OCI-LY7 (cell line): Measurements from ENCODE around the gene HPSE2. TPM values are rescaled to one million over a fixed set of nuclear protein-coding genes. Genes with fewer than 3 reads are reported as not detected.
"Not testable (repeated sequence)": the region's sequence is repeated elsewhere in the genome, so short reads cannot be mapped to it uniquely, and the experiment has no call there.

Source experiments
- BruUV-seq: library from RNA; stranded (reverse); fragments of 400-500 nt; replicated peaks from 2 replicates; lab custom pipeline; 2021; lab: Mats Ljungman, UMichigan
- CTCF ChIA-PET: fragments of 300-600 bp; sonication (Branson Sonifier 250); formaldehyde crosslinking; loops from one replicate; lab custom pipeline; 2022; ENCODE audit warnings: antibody characterized with exemption; ENCODE audit not compliant: unreplicated experiment; lab: Charles Lee
- POLR2A ChIA-PET: fragments of 300-600 bp; sonication (Branson Sonifier 250); formaldehyde crosslinking; loops from one replicate; lab custom pipeline; 2022; ENCODE audit warnings: antibody characterized with exemption; lab: Charles Lee
- DNase-seq: peaks from one replicate; pipeline ENCODE4 v3.0.0-alpha.2; 2015; ENCODE audit warnings: low spot score
- H2AFZ ChIP-seq: fragments of 200-600 bp; sonication (generic), shearing (Covaris generic); 2 replicates; pipeline ENCODE4 v1.6.1; 2014; ENCODE audit warnings: mild to moderate bottlenecking, antibody characterized with exemption, low read length, moderate library complexity
- H3K27ac ChIP-seq: fragments of 200-600 bp; sonication (generic); 2 replicates; pipeline ENCODE4 v1.5.1; 2014; ENCODE audit warnings: mixed run types, low read depth, mild to moderate bottlenecking, moderate library complexity, low read length, inconsistent platforms; ENCODE audit not compliant: poor library complexity, severe bottlenecking
- H3K36me3 ChIP-seq: fragments of 200-600 bp; sonication (generic); 2 replicates; pipeline ENCODE4 v1.6.1; 2014; ENCODE audit warnings: mild to moderate bottlenecking, antibody characterized with exemption, low read length, moderate library complexity, mixed read lengths; ENCODE audit not compliant: insufficient read depth
- H3K4me1 ChIP-seq: fragments of 200-600 bp; sonication (generic); 2 replicates; pipeline ENCODE4 v1.5.1; 2014; ENCODE audit warnings: mild to moderate bottlenecking, low read length; ENCODE audit not compliant: insufficient read depth, poor library complexity, severe bottlenecking
- H3K4me2 ChIP-seq: fragments of 200-600 bp; sonication (generic); 2 replicates; pipeline ENCODE4 v1.6.1; 2014; ENCODE audit warnings: mild to moderate bottlenecking, low read length
- H3K4me3 ChIP-seq: fragments of 200-600 bp; sonication (generic); 2 replicates; pipeline ENCODE4 v1.5.1; 2014; ENCODE audit warnings: mild to moderate bottlenecking, low read depth, low read length; ENCODE audit not compliant: poor library complexity, severe bottlenecking
- H3K79me2 ChIP-seq: fragments of 200-600 bp; sonication (generic); 2 replicates; pipeline ENCODE4 v1.6.1; 2016; ENCODE audit warnings: low read depth, mild to moderate bottlenecking, low read length, moderate library complexity, mixed read lengths; ENCODE audit not compliant: insufficient read depth
- H3K9me2 ChIP-seq: fragments of 200-600 bp; sonication (generic); 2 replicates; pipeline ENCODE4 v1.6.1; 2016; ENCODE audit warnings: mild to moderate bottlenecking, low read length, mixed read lengths; ENCODE audit not compliant: insufficient read depth
- H3K9me3 ChIP-seq: fragments of 200-600 bp; sonication (generic); 2 replicates; pipeline ENCODE4 v1.6.1; 2014; ENCODE audit warnings: mild to moderate bottlenecking, mixed run types, low read length, mixed read lengths
- H4K20me1 ChIP-seq: fragments of 200-600 bp; sonication (generic); 2 replicates; pipeline ENCODE4 v1.6.1; 2014; ENCODE audit warnings: mild to moderate bottlenecking, antibody characterized with exemption, low read length, moderate library complexity, mixed read lengths; ENCODE audit not compliant: insufficient read depth
- CTCF ChIP-seq: fragments of 200-600 bp; sonication (generic); conservative IDR thresholded peaks from 2 replicates; pipeline ENCODE4 v1.5.1; 2014; ENCODE audit warnings: mild to moderate bottlenecking, antibody characterized with exemption, low read length, moderate library complexity, mixed read lengths
- EZH2phosphoT487 ChIP-seq: fragments of 200-600 bp; sonication (generic); IDR thresholded peaks from 2 replicates; pipeline ENCODE4 v1.6.1; 2018; ENCODE audit warnings: low read depth, borderline replicate concordance, mild to moderate bottlenecking, mixed run types, antibody characterized with exemption, low read length, moderate library complexity, mixed read lengths
- intact Hi-C: fragments of 100-400 bp; cut with micrococcal nuclease; formaldehyde crosslinking; loops from one replicate; pipeline ENCODE4 v1.10.0; 2022; ENCODE audit not compliant: unreplicated experiment
- total RNA-seq, 2 experiments: library from RNA; depleted of rRNA in 1 of 2; stranded (reverse); fragments of >200 nt in 1 of 2; shearing (Covaris generic) in 1 of 2; gene quantifications; 2 replicates each; pipeline ENCODE4 v1.2.3, GENCODE V29; 2014 to 2022

HPSE2 gene
- total RNA-seq, 2 experiments from 2014 or later: not detected

- POLR2A ChIA-PET: no interaction called here
- H3K4me1 ChIP-seq: no peaks in the 10 kb centered on the region
- no peak for TF ChIP-seq EZH2phosphoT487
- TF ChIP-seq CTCF: no peak
Observed at GRCh38 chr10:98555021-98555619, 680.5 kb downstream of the HPSE2 start.

GRCh38 chr10:98541561-98541960 is 694.1 kb downstream of the HPSE2 start:
- H2AFZ ChIP-seq, H3K9me3 ChIP-seq, H3K4me2 ChIP-seq, H3K4me3 ChIP-seq, H4K20me1 ChIP-seq, intact Hi-C loops, POLR2A ChIA-PET, BruUV-seq, H3K36me3 ChIP-seq, CTCF ChIA-PET, H3K4me1 ChIP-seq, H3K27ac ChIP-seq, H3K9me2 ChIP-seq, H3K79me2 ChIP-seq, DNase-seq: not testable (repeated sequence)

More at GRCh38 chr10:98555021-98555619, 680.5 kb downstream of the HPSE2 start:
- CTCF ChIA-PET: no interaction called here
- no peak overlapping the region for H2AFZ ChIP-seq
- no TSS peak for BruUV-seq
- H3K9me2 ChIP-seq: no peaks in the 10 kb centered on the region
- H3K79me2 ChIP-seq: no peaks in the 10 kb centered on the region
- H3K4me3 ChIP-seq: no peak overlapping the region
- H3K9me3 ChIP-seq: no peaks in the 10 kb centered on the region
- no peak for DNase-seq
- H3K36me3 ChIP-seq: no peaks in the 10 kb centered on the region
- H3K4me2 ChIP-seq: no peak overlapping the region
- H3K27ac ChIP-seq: no peak overlapping the region
- no peaks in the 10 kb centered on the region for H4K20me1 ChIP-seq
- intact Hi-C loops: no loop called here

- ChIA-PET CTCF (no interaction called here), POLR2A (no interaction called here)
- no peak overlapping the region for H3K4me3 ChIP-seq
- no peak for DNase-seq
- no peak overlapping the region for H3K27ac ChIP-seq
- H3K36me3 ChIP-seq: no peaks in the 10 kb centered on the region
- H4K20me1 ChIP-seq: no peaks in the 10 kb centered on the region
- no peaks in the 10 kb centered on the region for H3K79me2 ChIP-seq
- H2AFZ ChIP-seq: no peak overlapping the region
- no TSS peak for BruUV-seq
- TF ChIP-seq EZH2phosphoT487 (no peak), CTCF (no peak)
- no peaks in the 10 kb centered on the region for H3K9me2 ChIP-seq
- no peaks in the 10 kb centered on the region for H3K4me1 ChIP-seq
- intact Hi-C loops: no loop called here
- no peaks in the 10 kb centered on the region for H3K9me3 ChIP-seq
- no peak overlapping the region for H3K4me2 ChIP-seq
Observed at GRCh38 chr10:98539578-98539977, 696.1 kb downstream of the HPSE2 start.
